Measurements from ENCODE around the gene SRD5A1.

SRD5A1 gene

GRCh38 chr5:6591671-6592288 is 41.5 kb upstream of the SRD5A1 start:
- Histone ChIP-seq H3K9me3 (ENCODE audit: low read depth, low read length) (no peaks in the 10 kb centered on the region), H3K9ac (ENCODE audit: insufficient read length) (no peak overlapping the region), H3K4me3 (no peak overlapping the region), H3K27ac (no peak overlapping the region), H3K36me3 (ENCODE audit: insufficient read depth, low read length) (peaks cover 4% of the 10 kb centered on the region; the same call in 1 of the 2 replicates)
- DNase-seq (ENCODE audit: low read depth, low spot score), result no peak
- TF ChIP-seq FOXP2 (optimal IDR thresholded peaks at IDR 0.05; ENCODE audit: control extremely low read depth, extremely low read length, insufficient read depth) (no peak), EZH2 (IDR thresholded peaks at IDR 0.05) (no peak), POLR2AphosphoS5 (IDR thresholded peaks at IDR 0.05; ENCODE audit: borderline replicate concordance, low read depth, low read length) (no peak)

DNA sequence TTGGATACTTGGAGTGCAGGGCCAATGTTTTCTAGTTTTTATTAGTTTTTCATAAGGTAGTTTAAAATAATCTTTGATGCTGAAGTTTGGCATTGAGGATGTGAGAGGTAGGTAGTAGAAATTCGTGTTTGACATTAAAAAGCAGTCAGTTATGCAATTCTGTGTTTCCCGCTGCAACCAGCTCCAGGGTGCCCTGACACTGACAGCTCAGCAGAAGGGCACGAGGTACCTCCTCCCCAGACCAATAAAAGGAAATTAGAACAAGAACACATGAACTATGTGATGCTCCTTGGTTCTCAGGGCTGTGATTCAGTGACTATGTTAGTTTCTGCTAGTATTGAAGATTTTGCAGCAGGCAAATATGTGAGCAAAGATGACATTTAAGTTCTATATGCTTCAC is 40.6 kb upstream of the SRD5A1 start:
- Histone ChIP-seq H3K27ac (no peak overlapping the region), H3K9me3 (ENCODE audit: low read depth, low read length) (no peaks in the 10 kb centered on the region), H3K4me3 (no peak overlapping the region), H3K36me3 (ENCODE audit: insufficient read depth, low read length) (peaks cover 7% of the 10 kb centered on the region; the same call in 1 of the 2 replicates), H3K9ac (ENCODE audit: insufficient read length) (no peak overlapping the region)
- no peak for DNase-seq (ENCODE audit: low read depth, low spot score)
- no peak for TF ChIP-seq EZH2 (IDR thresholded peaks at IDR 0.05)
- no peak for TF ChIP-seq POLR2AphosphoS5 (IDR thresholded peaks at IDR 0.05; ENCODE audit: borderline replicate concordance, low read depth, low read length)
- no peak for TF ChIP-seq FOXP2 (optimal IDR thresholded peaks at IDR 0.05; ENCODE audit: control extremely low read depth, extremely low read length, insufficient read depth)

GRCh38 chr5:6593148-6594016 is 39.9 kb upstream of the SRD5A1 start:
- H3K9ac ChIP-seq (ENCODE audit: insufficient read length), result no peak overlapping the region
- no peaks in the 10 kb centered on the region for H3K9me3 ChIP-seq (ENCODE audit: low read depth, low read length)
- no peak for DNase-seq (ENCODE audit: low read depth, low spot score)
- no peak overlapping the region for H3K27ac ChIP-seq
- H3K4me3 ChIP-seq, result no peak overlapping the region
- no peak for TF ChIP-seq FOXP2 (optimal IDR thresholded peaks at IDR 0.05; ENCODE audit: control extremely low read depth, extremely low read length, insufficient read depth)
- TF ChIP-seq EZH2 (IDR thresholded peaks at IDR 0.05), result no peak
- no peak for TF ChIP-seq POLR2AphosphoS5 (IDR thresholded peaks at IDR 0.05; ENCODE audit: borderline replicate concordance, low read depth, low read length)
- peaks cover 13% of the 10 kb centered on the region for H3K36me3 ChIP-seq (ENCODE audit: insufficient read depth, low read length)

DNA sequence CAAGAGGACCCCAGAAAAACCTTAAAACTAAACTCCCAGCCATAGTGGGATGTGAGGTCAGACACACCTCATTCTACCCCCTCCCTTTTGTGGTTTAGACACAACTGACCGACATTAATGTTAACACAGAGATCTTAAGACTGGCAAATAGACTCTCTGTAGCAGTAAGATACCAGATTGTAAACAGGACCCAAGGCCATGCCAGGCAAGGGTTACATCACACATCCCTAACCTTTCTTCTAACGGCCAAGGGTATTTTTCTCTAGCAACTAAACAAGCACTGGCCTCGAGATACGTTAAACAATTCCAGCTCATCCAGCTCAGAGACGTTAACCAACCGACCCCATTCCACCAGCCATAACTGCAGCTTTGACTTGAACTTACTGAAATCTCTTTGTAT is 39.2 kb upstream of the SRD5A1 start:
- H3K4me3 ChIP-seq, result no peak overlapping the region
- no peak overlapping the region for H3K27ac ChIP-seq
- peaks cover 20% of the 10 kb centered on the region for H3K36me3 ChIP-seq (ENCODE audit: insufficient read depth, low read length)
- no peak overlapping the region for H3K9ac ChIP-seq (ENCODE audit: insufficient read length)
- TF ChIP-seq EZH2 (IDR thresholded peaks at IDR 0.05) (no peak), FOXP2 (optimal IDR thresholded peaks at IDR 0.05; ENCODE audit: control extremely low read depth, extremely low read length, insufficient read depth) (no peak), POLR2AphosphoS5 (IDR thresholded peaks at IDR 0.05; ENCODE audit: borderline replicate concordance, low read depth, low read length) (no peak)
- no peaks in the 10 kb centered on the region for H3K9me3 ChIP-seq (ENCODE audit: low read depth, low read length)
- no peak for DNase-seq (ENCODE audit: low read depth, low spot score)

- no peak overlapping the region for H3K4me3 ChIP-seq
- no peak overlapping the region for H3K27ac ChIP-seq
- H3K9me3 ChIP-seq (ENCODE audit: low read depth, low read length), result no peaks in the 10 kb centered on the region
- TF ChIP-seq EZH2 (IDR thresholded peaks at IDR 0.05), result no peak
- TF ChIP-seq POLR2AphosphoS5 (IDR thresholded peaks at IDR 0.05; ENCODE audit: borderline replicate concordance, low read depth, low read length), result no peak
- DNase-seq (ENCODE audit: low read depth, low spot score), result no peak
- peaks cover 31% of the 10 kb centered on the region for H3K36me3 ChIP-seq (ENCODE audit: insufficient read depth, low read length)
- no peak overlapping the region for H3K9ac ChIP-seq (ENCODE audit: insufficient read length)
Measured at GRCh38 chr5:6595405-6595804, 37.8 kb upstream of the SRD5A1 start.

DNA sequence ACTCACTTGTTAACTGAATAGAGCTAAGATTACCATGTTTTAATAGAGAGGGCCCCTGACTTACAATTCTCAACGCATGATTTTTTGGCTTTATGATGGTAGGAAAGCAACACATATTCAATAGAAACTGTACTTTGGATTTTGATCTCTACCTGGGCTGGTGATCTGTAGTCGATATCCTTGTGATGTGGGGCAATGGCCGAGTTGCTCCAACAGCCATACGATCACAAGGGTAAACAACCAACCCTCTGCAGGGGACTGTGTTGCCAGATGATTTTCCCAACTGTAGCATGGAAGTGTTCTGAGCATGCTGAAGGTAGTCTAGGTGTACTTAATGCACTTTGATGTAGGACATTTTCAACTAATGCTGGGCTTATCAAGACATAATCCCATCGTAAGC is 36.9 kb upstream of the SRD5A1 start:
- TF ChIP-seq FOXP2 (optimal IDR thresholded peaks at IDR 0.05; ENCODE audit: control extremely low read depth, extremely low read length, insufficient read depth) (no peak), EZH2 (IDR thresholded peaks at IDR 0.05) (no peak), POLR2AphosphoS5 (IDR thresholded peaks at IDR 0.05; ENCODE audit: borderline replicate concordance, low read depth, low read length) (no peak)
- Histone ChIP-seq H3K27ac (no peak overlapping the region), H3K9me3 (ENCODE audit: low read depth, low read length) (no peaks in the 10 kb centered on the region), H3K9ac (ENCODE audit: insufficient read length) (no peak overlapping the region), H3K4me3 (no peak overlapping the region), H3K36me3 (ENCODE audit: insufficient read depth, low read length) (peaks cover 40% of the 10 kb centered on the region)
- DNase-seq (ENCODE audit: low read depth, low spot score), result no peak

DNA sequence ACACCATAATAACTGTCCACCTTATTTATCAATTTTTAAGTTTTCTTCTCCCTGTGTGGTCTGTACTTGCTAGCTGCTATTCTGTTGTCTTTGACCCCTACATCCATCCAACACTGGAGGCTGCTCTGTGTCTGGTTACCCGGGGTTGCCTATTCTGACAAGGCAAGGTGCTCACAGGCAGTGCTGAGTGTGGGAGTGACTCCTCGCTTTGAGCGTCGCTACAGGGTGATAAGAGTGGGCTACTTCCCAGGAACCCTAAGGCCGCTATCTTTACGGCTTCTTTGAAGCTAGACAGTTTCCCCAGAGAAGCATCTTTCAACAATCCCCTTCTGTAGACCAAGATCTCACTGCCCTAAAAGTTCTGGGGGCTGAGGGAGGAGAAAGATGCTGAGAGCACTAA is 35.7 kb upstream of the SRD5A1 start:
- Histone ChIP-seq H3K4me3 (no peak overlapping the region), H3K9me3 (ENCODE audit: low read depth, low read length) (no peaks in the 10 kb centered on the region), H3K27ac (no peak overlapping the region), H3K36me3 (ENCODE audit: insufficient read depth, low read length) (peaks cover 52% of the 10 kb centered on the region), H3K9ac (ENCODE audit: insufficient read length) (no peak overlapping the region)
- DNase-seq (ENCODE audit: low read depth, low spot score), result no peak
- no peak for TF ChIP-seq POLR2AphosphoS5 (IDR thresholded peaks at IDR 0.05; ENCODE audit: borderline replicate concordance, low read depth, low read length)
- no peak for TF ChIP-seq FOXP2 (optimal IDR thresholded peaks at IDR 0.05; ENCODE audit: control extremely low read depth, extremely low read length, insufficient read depth)
- TF ChIP-seq EZH2 (IDR thresholded peaks at IDR 0.05), result no peak

GRCh38 chr5:6598351-6598900 is 34.8 kb upstream of the SRD5A1 start:
- H3K27ac ChIP-seq, result no peak overlapping the region
- peaks cover 59% of the 10 kb centered on the region for H3K36me3 ChIP-seq (ENCODE audit: insufficient read depth, low read length)
- no peaks in the 10 kb centered on the region for H3K9me3 ChIP-seq (ENCODE audit: low read depth, low read length)
- TF ChIP-seq FOXP2 (optimal IDR thresholded peaks at IDR 0.05; ENCODE audit: control extremely low read depth, extremely low read length, insufficient read depth) (no peak), POLR2AphosphoS5 (IDR thresholded peaks at IDR 0.05; ENCODE audit: borderline replicate concordance, low read depth, low read length) (no peak; the same call in 1 of the 2 replicates), EZH2 (IDR thresholded peaks at IDR 0.05) (no peak)
- H3K4me3 ChIP-seq, result no peak overlapping the region
- no peak overlapping the region for H3K9ac ChIP-seq (ENCODE audit: insufficient read length)
- DNase-seq (ENCODE audit: low read depth, low spot score), result no peak

Data from SK-N-MC (cell line).